GM19468 (cell line): ENCODE results near the gene NBPF11.
"Not testable (repeated sequence)": the region's sequence is repeated elsewhere in the genome, so short reads cannot be mapped to it uniquely, and the experiment has no call there.

Experiments
- ATAC-seq: cut with Tn5 transposase; IDR thresholded peaks from one replicate; pipeline ENCODE4 v1.9.1; 2021; ENCODE audit warnings: mild to moderate bottlenecking, moderate library complexity, moderate number of reproducible peaks; ENCODE audit not compliant: unreplicated experiment; ENCODE audit errors: extremely low read depth

Gene NBPF11

DNA sequence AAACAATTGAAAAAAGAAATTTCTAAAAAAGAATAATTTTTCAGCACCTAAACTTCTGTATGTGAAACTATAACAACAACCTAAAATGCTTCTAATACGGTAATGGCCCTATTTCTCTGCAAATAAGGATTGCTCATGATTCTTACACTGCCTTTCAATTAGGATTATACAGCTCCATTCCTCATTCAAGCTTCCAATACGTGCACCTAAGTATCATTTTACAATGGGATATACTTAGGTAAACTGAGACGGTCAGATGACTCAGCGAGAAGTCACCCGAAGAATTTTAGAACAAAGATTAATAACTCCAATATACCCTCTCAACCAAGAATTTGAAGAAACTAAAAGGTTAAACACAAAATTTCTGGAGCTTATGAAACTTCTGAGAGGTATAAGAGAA lies 83.9 kb downstream of the NBPF11 start:
- ATAC-seq, result not testable (repeated sequence)

DNA sequence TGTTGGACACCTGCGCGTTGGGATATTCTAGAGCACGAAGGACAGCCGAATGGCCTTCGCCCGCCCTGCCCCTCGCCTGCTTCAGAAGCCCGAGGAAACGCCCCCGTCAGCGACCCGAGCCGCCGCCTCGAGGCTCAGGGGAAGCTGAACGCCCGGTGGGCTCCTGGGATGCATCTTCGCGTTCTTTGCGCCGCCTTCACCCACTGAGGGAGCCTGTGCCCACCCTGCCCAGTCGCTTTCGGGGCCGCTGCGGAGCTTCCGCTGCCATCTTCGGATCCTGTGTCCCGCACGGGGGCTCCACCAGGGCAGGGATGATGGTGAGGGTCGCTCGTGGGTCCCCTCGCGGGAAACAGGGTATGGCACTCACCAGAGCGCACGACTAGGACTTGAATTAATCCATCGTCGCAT lies 91.8 kb downstream of the NBPF11 start:
- not testable (repeated sequence) for ATAC-seq

DNA sequence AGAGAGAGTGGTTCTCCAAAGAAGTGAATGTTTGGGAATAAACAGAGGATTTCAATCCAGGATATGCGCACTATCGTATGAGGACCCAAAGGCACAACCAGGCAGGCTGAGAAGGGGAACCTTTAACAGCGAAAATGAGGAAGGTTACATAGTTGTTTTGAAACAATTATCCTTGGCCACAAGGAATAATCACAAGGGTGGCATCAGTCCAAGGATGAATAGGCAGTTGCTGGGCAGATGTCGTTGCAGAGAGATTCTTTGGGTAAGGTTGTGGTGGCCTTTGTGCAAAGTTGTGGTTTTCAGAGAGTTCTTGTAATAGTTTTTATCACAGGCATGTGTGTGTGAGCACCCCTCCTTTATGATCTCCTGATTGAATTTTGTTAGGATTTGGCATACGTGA lies 94.7 kb downstream of the NBPF11 start:
- ATAC-seq, result not testable (repeated sequence)
